Measurements from ENCODE around the gene ATP1B3.
"Not testable (repeated sequence)": the region's sequence is repeated elsewhere in the genome, so short reads cannot be mapped to it uniquely, and the experiment has no call there.

ATP1B3 gene

GRCh38 chr3:141913150-141913811 lies 36.8 kb downstream of the ATP1B3 start:
- in situ Hi-C loops (cut with MboI; ENCODE audit: low pct_unique_long_range_greater_than_20kb, low sequenced_read_pairs, unreplicated experiment), result no loop called here
- TF ChIP-seq CTCF (IDR thresholded peaks at IDR 0.05; ENCODE audit: extremely low read depth, insufficient read depth, missing control alignments), result peak; percentile 73
- peak; percentile 55 for DNase-seq (ENCODE audit: low spot score)

- in situ Hi-C loops (cut with MboI; ENCODE audit: low pct_unique_long_range_greater_than_20kb, low sequenced_read_pairs, unreplicated experiment), result no loop called here
- no peak for DNase-seq (ENCODE audit: low spot score)
- TF ChIP-seq CTCF (IDR thresholded peaks at IDR 0.05; ENCODE audit: extremely low read depth, insufficient read depth, missing control alignments), result no peak
Observed at GRCh38 chr3:141914311-141914710, 37.9 kb downstream of the ATP1B3 start.

GRCh38 chr3:141915016-141915415 lies 38.6 kb downstream of the ATP1B3 start:
- DNase-seq (ENCODE audit: low spot score), result no peak
- no peak for TF ChIP-seq CTCF (IDR thresholded peaks at IDR 0.05; ENCODE audit: extremely low read depth, insufficient read depth, missing control alignments)
- in situ Hi-C loops (cut with MboI; ENCODE audit: low pct_unique_long_range_greater_than_20kb, low sequenced_read_pairs, unreplicated experiment), result no loop called here

- in situ Hi-C loops (cut with MboI; ENCODE audit: low pct_unique_long_range_greater_than_20kb, low sequenced_read_pairs, unreplicated experiment), result no loop called here
- no peak for DNase-seq (ENCODE audit: low spot score)
- no peak for TF ChIP-seq CTCF (IDR thresholded peaks at IDR 0.05; ENCODE audit: extremely low read depth, insufficient read depth, missing control alignments)
Observed at GRCh38 chr3:141915766-141916165, 39.3 kb downstream of the ATP1B3 start.

GRCh38 chr3:141920701-141921100 lies 44.3 kb downstream of the ATP1B3 start:
- in situ Hi-C loops (cut with MboI; ENCODE audit: low pct_unique_long_range_greater_than_20kb, low sequenced_read_pairs, unreplicated experiment), result no loop called here
- TF ChIP-seq CTCF (IDR thresholded peaks at IDR 0.05; ENCODE audit: extremely low read depth, insufficient read depth, missing control alignments), result no peak
- DNase-seq (ENCODE audit: low spot score), result no peak

GRCh38 chr3:141921316-141921715 lies 44.9 kb downstream of the ATP1B3 start:
- no peak for DNase-seq (ENCODE audit: low spot score)
- in situ Hi-C loops (cut with MboI; ENCODE audit: low pct_unique_long_range_greater_than_20kb, low sequenced_read_pairs, unreplicated experiment), result no loop called here
- TF ChIP-seq CTCF (IDR thresholded peaks at IDR 0.05; ENCODE audit: extremely low read depth, insufficient read depth, missing control alignments), result no peak

- in situ Hi-C loops (cut with MboI; ENCODE audit: low pct_unique_long_range_greater_than_20kb, low sequenced_read_pairs, unreplicated experiment); DNase-seq (ENCODE audit: low spot score): not testable (repeated sequence)
Observed at GRCh38 chr3:141925677-141926076, 49.2 kb downstream of the ATP1B3 start.

Measured in GM13977 (cell line).